ENCODE data around the gene UBASH3B.

Gene UBASH3B

DNA sequence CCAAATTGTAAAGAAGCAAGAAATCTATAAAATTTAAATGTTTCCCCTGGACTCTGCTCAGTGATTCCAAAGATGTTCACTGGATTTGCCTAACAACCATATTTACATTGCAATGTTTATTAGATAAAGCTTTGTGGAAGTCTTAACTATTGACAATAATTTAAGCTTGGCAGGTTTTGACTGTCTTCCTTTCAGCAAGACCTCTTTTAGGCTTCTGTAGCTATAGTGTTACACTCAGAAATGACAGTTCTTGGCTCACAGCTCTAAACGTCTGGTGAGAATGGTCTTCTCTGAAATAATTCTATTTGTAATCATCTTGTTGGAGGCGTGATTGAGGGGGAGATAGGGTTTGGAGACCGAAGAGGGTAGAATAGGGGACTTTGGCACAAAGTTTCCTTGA lies 138.0 kb downstream of the UBASH3B start:
- TF ChIP-seq, protein P1, sequence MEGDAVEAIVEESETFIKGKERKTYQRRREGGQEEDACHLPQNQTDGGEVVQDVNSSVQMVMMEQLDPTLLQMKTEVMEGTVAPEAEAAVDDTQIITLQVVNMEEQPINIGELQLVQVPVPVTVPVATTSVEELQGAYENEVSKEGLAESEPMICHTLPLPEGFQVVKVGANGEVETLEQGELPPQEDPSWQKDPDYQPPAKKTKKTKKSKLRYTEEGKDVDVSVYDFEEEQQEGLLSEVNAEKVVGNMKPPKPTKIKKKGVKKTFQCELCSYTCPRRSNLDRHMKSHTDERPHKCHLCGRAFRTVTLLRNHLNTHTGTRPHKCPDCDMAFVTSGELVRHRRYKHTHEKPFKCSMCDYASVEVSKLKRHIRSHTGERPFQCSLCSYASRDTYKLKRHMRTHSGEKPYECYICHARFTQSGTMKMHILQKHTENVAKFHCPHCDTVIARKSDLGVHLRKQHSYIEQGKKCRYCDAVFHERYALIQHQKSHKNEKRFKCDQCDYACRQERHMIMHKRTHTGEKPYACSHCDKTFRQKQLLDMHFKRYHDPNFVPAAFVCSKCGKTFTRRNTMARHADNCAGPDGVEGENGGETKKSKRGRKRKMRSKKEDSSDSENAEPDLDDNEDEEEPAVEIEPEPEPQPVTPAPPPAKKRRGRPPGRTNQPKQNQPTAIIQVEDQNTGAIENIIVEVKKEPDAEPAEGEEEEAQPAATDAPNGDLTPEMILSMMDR (IDR thresholded peaks at IDR 0.05), result no peak
- no peak for TF ChIP-seq ZFX (IDR thresholded peaks at IDR 0.05; ENCODE audit: borderline replicate concordance)
- H3K27ac ChIP-seq, result no peak overlapping the region

DNA sequence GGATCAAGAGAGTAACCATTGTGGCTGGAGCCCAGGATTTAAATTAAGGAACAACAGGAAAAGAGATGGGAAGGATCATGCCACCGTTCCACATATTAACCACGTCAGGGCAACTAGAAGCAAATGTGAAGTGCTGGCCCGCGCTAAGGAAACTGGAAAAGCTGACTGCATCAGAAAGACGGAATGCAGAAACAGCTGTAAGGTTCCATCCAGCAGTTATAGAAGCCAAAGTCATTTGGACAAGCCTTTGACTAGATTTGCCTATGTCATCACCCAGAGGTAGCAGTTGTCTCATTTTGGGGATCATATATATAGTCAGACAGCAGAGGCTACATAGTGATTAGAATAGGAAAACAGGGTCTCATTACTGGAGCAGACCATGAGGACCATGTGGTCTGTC lies 139.8 kb downstream of the UBASH3B start:
- no peak overlapping the region for H3K27ac ChIP-seq
- TF ChIP-seq, protein P1 (IDR thresholded peaks at IDR 0.05), result no peak
- TF ChIP-seq ZFX (IDR thresholded peaks at IDR 0.05; ENCODE audit: borderline replicate concordance), result no peak

DNA sequence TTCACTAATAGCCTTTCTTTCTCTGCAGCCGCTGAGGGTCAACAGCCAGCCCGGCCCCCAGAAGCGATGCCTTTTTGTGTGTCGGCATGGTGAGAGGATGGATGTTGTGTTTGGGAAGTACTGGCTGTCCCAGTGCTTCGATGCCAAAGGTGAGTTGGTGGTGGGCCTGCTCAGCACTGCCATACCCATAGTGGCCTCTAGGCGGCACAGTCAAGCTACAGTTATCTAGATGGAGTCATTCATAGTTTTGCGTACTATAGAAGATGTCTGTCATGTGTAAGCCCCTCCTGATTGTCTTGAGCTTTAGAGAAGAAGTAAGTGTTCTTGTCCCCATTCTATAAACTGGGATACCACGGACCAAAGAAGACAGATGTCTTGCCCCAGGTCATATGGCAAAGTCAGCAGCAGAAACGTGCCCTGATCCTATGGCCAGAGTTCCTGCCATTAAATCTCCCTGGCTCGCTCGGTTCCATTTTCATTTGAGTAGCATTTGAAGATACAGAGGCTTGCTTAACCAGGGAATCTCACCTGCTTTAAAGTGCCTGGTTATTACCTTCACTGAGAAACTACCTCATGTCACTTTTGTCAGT lies 140.7 kb downstream of the UBASH3B start:
- TF ChIP-seq ZFX (IDR thresholded peaks at IDR 0.05; ENCODE audit: borderline replicate concordance), result no peak
- TF ChIP-seq, protein P1 (IDR thresholded peaks at IDR 0.05), result peak; percentile 81
- H3K27ac ChIP-seq, result no peak overlapping the region

DNA sequence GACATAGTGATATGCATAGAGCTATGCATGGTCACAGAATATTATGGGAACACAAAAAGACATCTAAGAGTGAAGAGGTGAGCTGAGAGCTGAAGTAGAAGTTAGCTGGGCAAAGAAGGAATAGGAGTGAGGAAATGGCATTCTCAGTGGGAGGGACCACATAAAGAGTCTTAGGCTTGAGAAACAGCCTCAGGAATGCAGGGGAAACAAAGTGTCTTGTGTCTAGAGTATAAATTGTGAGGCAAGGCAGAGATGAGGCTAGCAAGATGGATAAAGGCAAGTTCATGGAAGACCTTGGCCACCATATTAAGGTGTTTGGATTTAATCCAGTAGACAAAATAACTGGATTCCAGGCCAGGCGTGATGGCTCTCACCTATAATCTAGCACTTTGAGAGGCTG lies 142.1 kb downstream of the UBASH3B start:
- no peak overlapping the region for H3K27ac ChIP-seq
- TF ChIP-seq ZFX (IDR thresholded peaks at IDR 0.05; ENCODE audit: borderline replicate concordance), result no peak
- TF ChIP-seq, protein P1 (IDR thresholded peaks at IDR 0.05), result no peak

DNA sequence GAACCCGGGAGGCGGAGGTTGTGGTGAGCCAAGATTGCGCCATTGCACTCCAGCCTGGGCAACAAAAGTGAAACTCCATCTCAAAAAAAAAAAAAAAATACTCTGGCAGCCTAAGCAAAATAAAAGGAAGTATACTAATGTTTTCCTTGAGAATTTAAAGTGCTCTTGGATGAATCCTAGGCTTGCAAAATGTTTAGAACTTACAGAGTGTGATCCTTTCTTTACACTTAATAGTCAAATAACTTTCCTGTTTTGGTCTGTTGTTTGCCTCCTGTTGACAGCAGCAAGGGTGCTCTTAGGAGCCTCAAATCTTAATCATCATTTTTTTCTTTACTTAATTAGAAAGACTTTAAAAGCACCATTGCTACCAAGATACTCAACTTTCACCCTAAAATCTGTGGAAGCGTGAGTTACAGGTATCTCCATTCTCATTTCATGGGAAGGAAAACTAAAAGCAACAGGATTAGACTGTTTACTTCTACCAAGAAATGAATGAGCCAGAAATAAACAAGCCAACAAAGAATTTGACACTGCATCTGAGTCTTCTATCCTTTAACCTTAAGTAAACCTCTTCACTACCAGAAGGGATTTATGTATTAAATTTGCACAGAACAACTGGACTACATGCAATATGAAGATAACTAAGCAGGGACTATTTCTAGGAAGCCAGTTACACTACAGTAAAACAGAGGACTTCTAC lies 144.0 kb downstream of the UBASH3B start:
- no peak overlapping the region for H3K27ac ChIP-seq
- TF ChIP-seq ZFX (IDR thresholded peaks at IDR 0.05; ENCODE audit: borderline replicate concordance), result no peak
- TF ChIP-seq, protein P1 (IDR thresholded peaks at IDR 0.05), result no peak

DNA sequence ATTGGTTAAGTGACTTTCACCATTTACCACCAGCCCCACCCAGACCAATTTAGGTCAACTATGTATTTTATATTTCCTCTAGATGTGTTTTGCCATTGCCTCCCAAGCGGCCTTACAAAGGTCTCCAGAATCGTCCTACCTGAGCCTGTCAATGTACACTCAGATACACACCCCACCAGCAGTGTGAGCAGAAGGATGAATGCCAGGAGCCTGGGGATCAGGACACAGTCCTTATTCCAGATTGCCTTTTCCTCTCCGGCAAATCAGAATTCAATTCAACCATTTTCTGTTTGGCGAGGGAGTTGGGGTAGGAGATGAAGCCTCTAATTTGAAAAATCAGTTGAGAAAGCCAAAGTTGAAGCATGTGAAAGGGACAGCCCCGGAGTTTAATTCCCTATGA lies 147.4 kb downstream of the UBASH3B start:
- no peak for TF ChIP-seq ZFX (IDR thresholded peaks at IDR 0.05; ENCODE audit: borderline replicate concordance)
- TF ChIP-seq, protein P1 (IDR thresholded peaks at IDR 0.05), result no peak
- H3K27ac ChIP-seq, result no peak overlapping the region

DNA sequence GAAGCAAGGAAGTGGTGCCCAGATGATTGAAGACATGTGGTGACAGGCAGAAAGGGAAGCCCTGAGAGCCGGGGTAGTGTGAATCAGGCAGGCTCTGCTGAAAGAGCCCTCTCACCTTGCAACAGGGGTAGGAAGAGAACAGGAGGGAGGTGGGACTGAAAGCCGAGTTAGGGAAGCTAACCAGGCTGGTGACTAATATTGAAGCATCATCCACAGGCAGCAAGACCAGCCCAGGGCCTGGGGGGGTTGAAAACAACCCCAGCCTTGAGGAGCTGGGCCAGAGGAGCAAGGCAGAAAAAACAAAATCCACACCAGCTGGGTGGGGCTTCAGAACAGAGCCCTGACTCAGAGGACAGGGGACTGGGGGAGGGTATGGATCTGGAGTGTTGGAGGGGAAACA lies 147.8 kb downstream of the UBASH3B start:
- TF ChIP-seq, protein P1 (IDR thresholded peaks at IDR 0.05), result no peak
- TF ChIP-seq ZFX (IDR thresholded peaks at IDR 0.05; ENCODE audit: borderline replicate concordance), result no peak
- H3K27ac ChIP-seq, result no peak overlapping the region
